ENCODE measurements around the gene INPP4A. TPM values are rescaled to one million over a fixed set of nuclear protein-coding genes. Genes with fewer than 3 reads are reported as not detected.

INPP4A gene
- total and polyA plus RNA-seq, 8 donors = 20.6 to 34.2 (median 23.5) TPM

- Histone ChIP-seq H3K4me3 (no peak overlapping the region), H3K9me3 (no peaks in the 10 kb centered on the region), H3K27ac (no peak overlapping the region), H3K27me3 (no peaks in the 10 kb centered on the region), H3K36me3 (no peaks in the 10 kb centered on the region), H3K4me1 (peaks cover 4 to 82% of the 10 kb centered on the region in 2 donors)
- ATAC-seq (no peak), DNase-seq (no peak)
- intact Hi-C loops (cut with DNase I) = no loop called here
- no peak for TF ChIP-seq CTCF (IDR thresholded peaks at IDR 0.05)
Measured at GRCh38 chr2:98470851-98471255, 26.2 kb downstream of the INPP4A start.

- DNase-seq (no peak), ATAC-seq (no peak)
- no peak overlapping the region for H3K27ac ChIP-seq
- H3K9me3 ChIP-seq = no peaks in the 10 kb centered on the region
- no peak for TF ChIP-seq CTCF (IDR thresholded peaks at IDR 0.05)
- peaks cover 0 to 80% of the 10 kb centered on the region in 2 donors for H3K4me1 ChIP-seq
- H3K36me3 ChIP-seq = no peaks in the 10 kb centered on the region
- no peak overlapping the region for H3K4me3 ChIP-seq
- intact Hi-C loops (cut with DNase I) = no loop called here
- H3K27me3 ChIP-seq = no peaks in the 10 kb centered on the region
Measured at GRCh38 chr2:98471402-98472131, 26.9 kb downstream of the INPP4A start.

GRCh38 chr2:98472132-98472650 lies 27.5 kb downstream of the INPP4A start:
- Histone ChIP-seq H3K36me3 (no peaks in the 10 kb centered on the region), H3K4me3 (no peak overlapping the region), H3K4me1 (peaks cover 0 to 73% of the 10 kb centered on the region in 2 donors), H3K9me3 (no peaks in the 10 kb centered on the region), H3K27ac (no peak overlapping the region), H3K27me3 (no peaks in the 10 kb centered on the region)
- DNase-seq = no peak
- no peak for TF ChIP-seq CTCF (IDR thresholded peaks at IDR 0.05)
- ATAC-seq = no peak
- intact Hi-C loops (cut with DNase I) = no loop called here

- Histone ChIP-seq H3K36me3 (no peaks in the 10 kb centered on the region), H3K4me3 (no peak overlapping the region), H3K9me3 (no peaks in the 10 kb centered on the region), H3K27ac (no peak overlapping the region), H3K4me1 (peaks cover 0 to 75% of the 10 kb centered on the region in 2 donors), H3K27me3 (no peaks in the 10 kb centered on the region)
- DNase-seq = no peak
- no peak for TF ChIP-seq CTCF (IDR thresholded peaks at IDR 0.05)
- ATAC-seq = no peak
- intact Hi-C loops (cut with DNase I) = no loop called here
Measured at GRCh38 chr2:98472961-98473746, 28.5 kb downstream of the INPP4A start.

Data from left lung (tissue), 10 donors.